Measurements from ENCODE around the gene DNAJC13.

DNA sequence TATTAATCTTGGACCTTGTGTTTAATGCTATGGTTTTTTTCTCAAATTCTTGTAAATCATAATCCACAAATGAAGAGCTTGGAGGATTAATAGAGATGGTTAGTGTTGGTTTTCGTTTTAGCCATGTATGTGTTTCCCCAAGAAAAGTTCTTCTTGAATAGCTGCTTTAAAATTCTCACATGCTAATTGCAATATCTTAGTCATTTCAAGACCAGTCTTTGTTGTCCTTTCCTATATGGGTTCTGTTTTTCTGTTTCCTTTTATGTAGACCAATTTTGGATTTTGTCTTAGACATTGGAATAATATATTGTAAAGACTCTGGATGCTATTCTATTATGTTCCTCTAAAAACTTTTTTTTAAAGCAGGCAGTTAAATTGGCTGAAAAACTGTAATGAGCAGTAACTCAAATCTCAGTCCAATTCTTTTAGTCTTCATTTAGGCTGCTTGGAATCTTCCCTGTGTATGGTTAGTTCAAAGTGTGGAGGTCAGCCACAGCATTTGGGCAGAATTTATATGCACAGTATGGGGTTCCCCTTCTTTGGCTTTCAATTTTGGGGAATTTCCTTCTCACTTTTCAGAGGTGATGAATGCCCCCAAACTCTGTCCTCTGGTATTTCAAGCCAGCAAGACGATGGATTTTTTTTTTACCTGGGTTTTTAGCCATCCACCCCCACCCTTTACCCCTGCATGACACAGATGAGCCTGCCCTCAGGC lies 39.1 kb upstream of the DNAJC13 start:
- TF ChIP-seq POLR2A (IDR thresholded peaks at IDR 0.05; ENCODE audit: low read length) (no peak), GATA1 (IDR thresholded peaks at IDR 0.05; ENCODE audit: low read depth, low read length) (no peak)

Data from erythroblast (primary cell).